Upper lobe of right lung (tissue), 1 donor: ENCODE results near the gene SOD2. TPM values are rescaled to one million over a fixed set of nuclear protein-coding genes. Genes with fewer than 3 reads are reported as not detected.

Source experiments
- ATAC-seq: fragments of 200-7000 bp; cut with Tn5 transposase; one replicate; pipeline ENCODE4 v1.9.1; 2020; ENCODE audit warnings: mild to moderate bottlenecking, moderate library complexity
- DNase-seq: peaks from one replicate; pipeline ENCODE4 v3.0.0-alpha.2; 2020
- H3K27ac ChIP-seq: fragments of 200-600 bp; one replicate; pipeline ENCODE4 v1.8.0; 2022
- H3K27me3 ChIP-seq: fragments of 200-600 bp; one replicate; pipeline ENCODE4 v1.8.0; 2022; ENCODE audit warnings: mild to moderate bottlenecking
- H3K36me3 ChIP-seq: fragments of 200-600 bp; one replicate; pipeline ENCODE4 v1.8.0; 2022
- H3K4me1 ChIP-seq: fragments of 200-600 bp; one replicate; pipeline ENCODE4 v1.8.0; 2022
- H3K4me3 ChIP-seq: fragments of 200-600 bp; one replicate; pipeline ENCODE4 v1.8.0; 2022; ENCODE audit warnings: mild to moderate bottlenecking
- H3K9me3 ChIP-seq: fragments of 200-600 bp; one replicate; pipeline ENCODE4 v1.8.0; 2022
- CTCF ChIP-seq: fragments of 200-600 bp; IDR thresholded peaks from one replicate; pipeline ENCODE4 v1.8.0; 2022; ENCODE audit warnings: antibody characterized with exemption
- intact Hi-C: fragments of 100-400 bp; cut with DNase I; formaldehyde crosslinking; loops from one replicate; pipeline ENCODE4 v1.11.0; 2022
- total RNA-seq: library from RNA; stranded (reverse); fragmentation: NEBNext Ultra II Directional; extraction: Animal tissue kit (Norgen Biotek cat#: 25700); gene quantifications from one replicate; pipeline ENCODE4 v1.2.1, GENCODE V29; 2021
- donor health status: DM: no; HTN: yes; CAD: no; lungs with severe emphysema.

The SOD2 gene
- total RNA-seq, 1 donor from 2014 or later: 374 TPM

GRCh38 chr6:159655409-159655988, 37.5 kb downstream of the SOD2 start:
- DNase-seq (no peak), ATAC-seq (no peak)
- TF ChIP-seq CTCF: no peak
- Histone ChIP-seq H3K4me1 (no peaks in the 10 kb centered on the region), H3K9me3 (no peaks in the 10 kb centered on the region), H3K27ac (no peak overlapping the region), H3K4me3 (no peak overlapping the region), H3K27me3 (no peaks in the 10 kb centered on the region), H3K36me3 (no peaks in the 10 kb centered on the region)
- intact Hi-C loops: no loop called here

- Histone ChIP-seq H3K4me3 (no peak overlapping the region), H3K27ac (no peak overlapping the region), H3K27me3 (no peaks in the 10 kb centered on the region), H3K9me3 (no peaks in the 10 kb centered on the region), H3K4me1 (no peaks in the 10 kb centered on the region), H3K36me3 (no peaks in the 10 kb centered on the region)
- DNase-seq (no peak), ATAC-seq (peak; percentile 62)
- intact Hi-C loops: no loop called here
- TF ChIP-seq CTCF: peak; percentile 62
These were observed 38.5 kb downstream of the SOD2 start for GRCh38 chr6:159654483-159655098.

GRCh38 chr6:159650314-159650713, 42.7 kb downstream of the SOD2 start:
- no peaks in the 10 kb centered on the region for H3K4me1 ChIP-seq
- H3K9me3 ChIP-seq: no peaks in the 10 kb centered on the region
- intact Hi-C loops: no loop called here
- H3K27me3 ChIP-seq: no peaks in the 10 kb centered on the region
- H3K36me3 ChIP-seq: no peaks in the 10 kb centered on the region
- H3K27ac ChIP-seq: no peak overlapping the region
- DNase-seq (no peak), ATAC-seq (no peak)
- TF ChIP-seq CTCF: no peak
- H3K4me3 ChIP-seq: no peak overlapping the region

- Histone ChIP-seq H3K36me3 (no peaks in the 10 kb centered on the region), H3K27me3 (no peaks in the 10 kb centered on the region), H3K9me3 (no peaks in the 10 kb centered on the region), H3K4me1 (no peaks in the 10 kb centered on the region), H3K27ac (no peak overlapping the region), H3K4me3 (no peak overlapping the region)
- no peak for DNase-seq
- intact Hi-C loops: loop anchor here (10.0 kb wide), 1 partner anchor 475 kb away; no protein-coding TSS in a partner anchor
- ATAC-seq: no peak
- TF ChIP-seq CTCF: no peak
These were observed 43.6 kb downstream of the SOD2 start for GRCh38 chr6:159649441-159649840.

- Histone ChIP-seq H3K9me3 (no peaks in the 10 kb centered on the region), H3K4me1 (no peaks in the 10 kb centered on the region), H3K27me3 (no peaks in the 10 kb centered on the region), H3K36me3 (no peaks in the 10 kb centered on the region), H3K27ac (no peak overlapping the region), H3K4me3 (no peak overlapping the region)
- DNase-seq: no peak
- intact Hi-C loops: loop anchor here (10.0 kb wide), 1 partner anchor 472 kb away; no protein-coding TSS in a partner anchor
- ATAC-seq: peak; percentile 42
- TF ChIP-seq CTCF: no peak
These were observed 46.3 kb downstream of the SOD2 start for GRCh38 chr6:159646733-159647132.
